Measurements from ENCODE around the gene PEX16.

The PEX16 gene

GRCh38 chr11:45872651-45873356 lies 44.9 kb downstream of the PEX16 start:
- DNase-seq: peak; percentile 95

- DNase-seq: no peak
Measured at GRCh38 chr11:45871638-45872037, 46.0 kb downstream of the PEX16 start.

- no peak for DNase-seq
Measured at GRCh38 chr11:45870706-45871105, 47.0 kb downstream of the PEX16 start.

GRCh38 chr11:45869551-45869950 lies 48.1 kb downstream of the PEX16 start:
- no peak for DNase-seq

- no peak for DNase-seq
Measured at GRCh38 chr11:45864041-45864440, 53.6 kb downstream of the PEX16 start.

GRCh38 chr11:45860764-45861510 lies 56.7 kb downstream of the PEX16 start:
- no peak for DNase-seq

GRCh38 chr11:45860348-45860747 lies 57.3 kb downstream of the PEX16 start:
- DNase-seq: no peak
